Keratinocyte (primary cell): ENCODE results near the gene ACTR1B. TPM values are rescaled to one million over a fixed set of nuclear protein-coding genes. Genes with fewer than 3 reads are reported as not detected.

Experiments
- DNase-seq: peaks from one replicate; pipeline ENCODE4 v3.0.0-alpha.2; 2011; ENCODE audit warnings: low read depth, missing footprints, low spot score
- FAIRE-seq: peaks from 2 replicates; lab custom pipeline; 2011; peaks lifted over from hg19 to GRCh38; lab: Jason Lieb, UNC
- H2AFZ ChIP-seq: 2 replicates; pipeline ENCODE4 v1.6.0; 2012; ENCODE audit warnings: low read length, control low read depth, inconsistent platforms; ENCODE audit not compliant: control insufficient read depth
- H3K27ac ChIP-seq: 2 replicates; pipeline ENCODE4 v1.5.1; 2011; ENCODE audit warnings: low read length; ENCODE audit not compliant: control insufficient read depth, insufficient read depth
- H3K27me3 ChIP-seq: 3 replicates; pipeline ENCODE4 v1.6.0; 2011; ENCODE audit warnings: low read length; ENCODE audit not compliant: control insufficient read depth, insufficient read depth; ENCODE audit errors: extremely low read depth
- H3K36me3 ChIP-seq, 2 experiments: 2 replicates in 1 of 2; 3 replicates in 1 of 2; pipeline ENCODE4 v1.5.1; 2011; ENCODE audit warnings: low read length in 2 of 2, mild to moderate bottlenecking in 1 of 2; ENCODE audit not compliant: control insufficient read depth in 2 of 2, insufficient read depth in 2 of 2; ENCODE audit errors: extremely low read depth in 1 of 2
- H3K4me1 ChIP-seq: 3 replicates; pipeline ENCODE4 v1.5.1; 2011; ENCODE audit warnings: low read length; ENCODE audit not compliant: control insufficient read depth, insufficient read depth; ENCODE audit errors: extremely low read depth
- H3K4me2 ChIP-seq: 3 replicates; pipeline ENCODE4 v1.6.0; 2011; ENCODE audit warnings: low read depth, low read length; ENCODE audit not compliant: control insufficient read depth, insufficient read depth; ENCODE audit errors: extremely low read depth
- H3K4me3 ChIP-seq, 3 experiments: fragments of 200-600 bp in 1 of 3; sonication (generic) in 1 of 3; 2 replicates in 2 of 3; 3 replicates in 1 of 3; pipeline ENCODE4 v1.5.1; 2011 to 2016; ENCODE audit warnings: low read length in 3 of 3, mild to moderate bottlenecking in 3 of 3, control low read depth in 2 of 3, inconsistent platforms in 1 of 3, low read depth in 1 of 3, mixed read lengths in 1 of 3, mixed run types in 1 of 3, moderate library complexity in 1 of 3; ENCODE audit not compliant: control insufficient read depth in 2 of 3, insufficient read depth in 2 of 3; ENCODE audit errors: extremely low read depth in 1 of 3
- H3K79me2 ChIP-seq: 2 replicates; pipeline ENCODE4 v1.6.0; 2012; ENCODE audit warnings: low read length; ENCODE audit not compliant: control insufficient read depth, insufficient read depth
- H3K9ac ChIP-seq: 3 replicates; pipeline ENCODE4 v1.6.0; 2011; ENCODE audit warnings: low read length; ENCODE audit not compliant: control insufficient read depth, insufficient read depth; ENCODE audit errors: extremely low read depth
- H3K9me1 ChIP-seq: 3 replicates; pipeline ENCODE4 v1.6.0; 2011; ENCODE audit warnings: low read length; ENCODE audit not compliant: control insufficient read depth, insufficient read depth; ENCODE audit errors: extremely low read depth
- H3K9me3 ChIP-seq: 2 replicates; pipeline ENCODE4 v1.5.1; 2012; ENCODE audit warnings: low read depth, low read length; ENCODE audit not compliant: control insufficient read depth
- H4K20me1 ChIP-seq: 3 replicates; pipeline ENCODE4 v1.6.0; 2011; ENCODE audit warnings: low read length; ENCODE audit not compliant: control insufficient read depth, insufficient read depth; ENCODE audit errors: extremely low read depth
- CTCF ChIP-seq, 3 experiments: IDR thresholded peaks in 1 of 3; conservative IDR thresholded peaks in 1 of 3; optimal IDR thresholded peaks in 1 of 3; 2 replicates in 2 of 3; 3 replicates in 1 of 3; pipeline versions ENCODE3 to v1.5.1; 2011; ENCODE audit warnings: low read length in 3 of 3, mild to moderate bottlenecking in 3 of 3, moderate library complexity in 2 of 3, control low read depth in 1 of 3, inconsistent platforms in 1 of 3; ENCODE audit not compliant: insufficient read depth in 2 of 3; ENCODE audit errors: extremely low read depth in 1 of 3
- EZH2 ChIP-seq: IDR thresholded peaks from one replicate; pipeline ENCODE4 v1.6.1; 2012; ENCODE audit warnings: inconsistent platforms, mild to moderate bottlenecking, low read length, moderate library complexity
- dilution Hi-C: fragments of 300-500 bp; cut with MboI; formaldehyde crosslinking; loops from one replicate; pipeline ENCODE4 v1.7.0; 2020; ENCODE audit warnings: low sequenced_read_pairs; ENCODE audit not compliant: extremely low pct_ligation_motif_present
- polyA plus RNA-seq, 5 experiments: library from polyadenylated mRNA; depleted of rRNA in 3 of 5; stranded (reverse) in 3 of 5; stranded (forward) in 1 of 5; unstranded in 1 of 5; fragments of >200 nt; gene quantifications; 1 replicate in 1 of 5; 2 replicates in 3 of 5; 3 replicates in 1 of 5; pipeline versions ENCODE4 v1.2.1 to v1.2.3, GENCODE V29; 2011 to 2012; ENCODE audit warnings: missing spikeins in 2 of 5, low read depth in 1 of 5, low replicate concordance in 1 of 5

ACTR1B gene
- polyA plus RNA-seq, 1 donor (not counting 4 experiments of a cell fraction or from before 2014, with no cell fraction given): 20.6 TPM

GRCh38 chr2:97662386-97662894 is 1.4 kb downstream of the ACTR1B start:
- H4K20me1 ChIP-seq: no peaks in the 10 kb centered on the region
- no peak for TF ChIP-seq EZH2
- no peaks in the 10 kb centered on the region for H3K9me1 ChIP-seq
- H3K9me3 ChIP-seq: no peaks in the 10 kb centered on the region
- H3K27me3 ChIP-seq: no peaks in the 10 kb centered on the region
- H3K36me3 ChIP-seq: peaks cover 12 to 14% of the 10 kb centered on the region in 2 experiments
- peaks cover 9% of the 10 kb centered on the region for H3K4me1 ChIP-seq
- FAIRE-seq (no peak), DNase-seq (no peak)
- H3K9ac ChIP-seq: peak overlapping the region; percentile 83
- peaks cover 26% of the 10 kb centered on the region for H3K79me2 ChIP-seq
- H3K4me2 ChIP-seq: peak overlapping the region; percentile 74
- H3K27ac ChIP-seq: peak overlapping the region; percentile 89
- peak overlapping the region; percentile 65 to 87 (median 82) for H3K4me3 ChIP-seq
- no peak overlapping the region for H2AFZ ChIP-seq
- dilution Hi-C loops: no loop called here

- no peak for TF ChIP-seq CTCF (optimal IDR thresholded peaks at IDR 0.05 in 1 of 3, IDR thresholded peaks at IDR 0.05 in 1 of 3, conservative IDR thresholded peaks at IDR 0.05 in 1 of 3; ENCODE audit: extremely low read depth in 1 of 3, insufficient read depth in 2 of 3, low read length in 3 of 3)
- TF ChIP-seq EZH2: no peak
- H3K4me1 ChIP-seq: peaks cover 9% of the 10 kb centered on the region
- H3K4me3 ChIP-seq: no peak overlapping the region
- FAIRE-seq (no peak), DNase-seq (no peak)
- H3K4me2 ChIP-seq: peak overlapping the region; percentile 74
- dilution Hi-C loops: no loop called here
- no peaks in the 10 kb centered on the region for H3K27me3 ChIP-seq
- peaks cover 12 to 19% of the 10 kb centered on the region in 2 experiments for H3K36me3 ChIP-seq
- no peaks in the 10 kb centered on the region for H4K20me1 ChIP-seq
- H3K79me2 ChIP-seq: peaks cover 26% of the 10 kb centered on the region
- H3K9me1 ChIP-seq: no peaks in the 10 kb centered on the region
- no peak overlapping the region for H3K9ac ChIP-seq
- no peaks in the 10 kb centered on the region for H3K9me3 ChIP-seq
- H2AFZ ChIP-seq: no peak overlapping the region
- no peak overlapping the region for H3K27ac ChIP-seq
These were observed 1.9 kb downstream of the ACTR1B start for GRCh38 chr2:97661927-97662326.
